WERI-Rb-1 (cell line): ENCODE data around the gene ARSA.
"Not testable (repeated sequence)": the region's sequence is repeated elsewhere in the genome, so short reads cannot be mapped to it uniquely, and the experiment has no call there.

Experiments used
- DNase-seq: peaks from one replicate; pipeline ENCODE4 v3.0.0-alpha.2; 2020
- H3K27ac ChIP-seq: fragments of 250-450 bp; sonication (Bioruptor Pico); 2 replicates; pipeline ENCODE4 v1.5.1; 2020; ENCODE audit warnings: mild to moderate bottlenecking, moderate library complexity
- H3K27me3 ChIP-seq: fragments of 250-450 bp; sonication (Bioruptor Pico); 2 replicates; pipeline ENCODE4 v1.5.1; 2021; ENCODE audit warnings: mild to moderate bottlenecking, low read depth, moderate library complexity; ENCODE audit not compliant: insufficient read depth, severe bottlenecking
- H3K36me3 ChIP-seq: fragments of 250-450 bp; sonication (Bioruptor Pico); 2 replicates; pipeline ENCODE4 v1.5.1; 2020; ENCODE audit warnings: mild to moderate bottlenecking, moderate library complexity
- H3K4me3 ChIP-seq: 2 replicates; pipeline ENCODE4 v1.5.1; 2011; ENCODE audit warnings: low read depth, mild to moderate bottlenecking, control low read depth, low read length
- H3K9me3 ChIP-seq: fragments of 250-450 bp; sonication (Bioruptor Pico); 2 replicates; pipeline ENCODE4 v1.5.1; 2021; ENCODE audit warnings: mild to moderate bottlenecking, moderate library complexity; ENCODE audit not compliant: severe bottlenecking
- CTCF ChIP-seq: IDR thresholded peaks from 2 replicates; pipeline ENCODE4 v1.5.1; 2011; ENCODE audit warnings: low read depth, mild to moderate bottlenecking, control low read depth, inconsistent platforms, low read length

Gene ARSA

GRCh38 chr22:50657925-50658324 lies 30.0 kb upstream of the ARSA start:
- TF ChIP-seq CTCF, result no peak

GRCh38 chr22:50656122-50657070 lies 28.4 kb upstream of the ARSA start:
- TF ChIP-seq CTCF, result no peak
- no peaks in the 10 kb centered on the region for H3K27me3 ChIP-seq
- H3K4me3 ChIP-seq, result no peak overlapping the region
- no peak for DNase-seq
- H3K27ac ChIP-seq, result no peak overlapping the region
- no peaks in the 10 kb centered on the region for H3K9me3 ChIP-seq
- no peaks in the 10 kb centered on the region for H3K36me3 ChIP-seq

More at GRCh38 chr22:50657925-50658324, 30.0 kb upstream of the ARSA start:
- Histone ChIP-seq H3K27ac (no peak overlapping the region), H3K9me3 (no peaks in the 10 kb centered on the region), H3K36me3 (no peaks in the 10 kb centered on the region), H3K4me3 (no peak overlapping the region), H3K27me3 (no peaks in the 10 kb centered on the region)
- DNase-seq, result no peak

GRCh38 chr22:50654664-50655063 lies 26.7 kb upstream of the ARSA start:
- DNase-seq, H3K36me3 ChIP-seq, H3K27me3 ChIP-seq, H3K4me3 ChIP-seq, H3K27ac ChIP-seq, H3K9me3 ChIP-seq: not testable (repeated sequence)

- no peak for TF ChIP-seq CTCF
- no peak overlapping the region for H3K4me3 ChIP-seq
- no peak overlapping the region for H3K27ac ChIP-seq
- no peaks in the 10 kb centered on the region for H3K36me3 ChIP-seq
- no peak for DNase-seq
- H3K9me3 ChIP-seq, result peaks cover 12% of the 10 kb centered on the region
- H3K27me3 ChIP-seq, result no peaks in the 10 kb centered on the region
These were observed 25.3 kb upstream of the ARSA start for GRCh38 chr22:50653256-50653655.

GRCh38 chr22:50643821-50644101 lies 15.8 kb upstream of the ARSA start:
- H3K27me3 ChIP-seq, H3K4me3 ChIP-seq, H3K27ac ChIP-seq, H3K36me3 ChIP-seq, DNase-seq: not testable (repeated sequence)
- peaks cover 14% of the 10 kb centered on the region for H3K9me3 ChIP-seq

- H3K36me3 ChIP-seq, H3K27me3 ChIP-seq, H3K27ac ChIP-seq, H3K4me3 ChIP-seq, DNase-seq: not testable (repeated sequence)
- peaks cover 12% of the 10 kb centered on the region for H3K9me3 ChIP-seq
These were observed 15.3 kb upstream of the ARSA start for GRCh38 chr22:50643021-50643820.
